Measurements from ENCODE around the gene RNF166.

RNF166 gene

GRCh38 chr16:88718178-88718577, 12.0 kb upstream of the RNF166 start:
- ChIA-PET POLR2A (interaction anchor here (1.1 kb wide), 1 partner anchor 8 kb away, joined by 4 read pairs; no protein-coding TSS in a partner anchor), CTCF (interaction anchor here (3.3 kb wide), 1 partner anchor 19 kb away, joined by 15 read pairs; no protein-coding TSS in a partner anchor)
- no peak for DNase-seq (ENCODE audit: low read depth, low spot score)
- H3K4me3 ChIP-seq (ENCODE audit: low read depth, low read length), result no peak overlapping the region
- TF ChIP-seq CTCF (IDR thresholded peaks at IDR 0.05; ENCODE audit: insufficient read depth, low read length, missing control alignments), result no peak

GRCh38 chr16:88716601-88717001, 10.4 kb upstream of the RNF166 start:
- no peak overlapping the region for H3K4me3 ChIP-seq (ENCODE audit: low read depth, low read length)
- ChIA-PET CTCF (interaction anchor here (1.6 to 3.3 kb wide), 2 partner anchors 21 to 27 kb away, joined by 4 to 15 read pairs; no protein-coding TSS in a partner anchor), POLR2A (no interaction called here)
- no peak for TF ChIP-seq CTCF (IDR thresholded peaks at IDR 0.05; ENCODE audit: insufficient read depth, low read length, missing control alignments)
- DNase-seq (ENCODE audit: low read depth, low spot score), result no peak

DNA sequence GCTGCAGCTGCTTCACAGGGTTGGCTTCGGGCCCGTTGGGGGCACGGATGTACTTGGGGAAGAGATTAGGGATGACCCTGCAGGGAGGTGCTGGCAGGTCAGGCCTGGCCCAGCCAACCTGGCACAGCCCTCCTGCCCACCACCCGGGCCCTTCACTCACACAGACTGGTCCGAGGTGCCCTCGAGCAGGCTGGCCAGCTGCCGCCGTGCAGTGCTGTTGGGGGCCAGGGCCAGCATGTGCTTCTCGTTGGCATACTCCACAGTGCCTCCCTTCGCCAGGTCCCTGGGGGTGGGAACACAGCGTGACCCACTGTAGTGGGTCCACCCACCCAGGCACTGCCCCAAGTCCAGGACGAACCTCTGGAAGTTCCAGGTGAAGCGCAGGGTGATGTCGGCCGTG, 10.0 kb upstream of the RNF166 start:
- TF ChIP-seq CTCF (IDR thresholded peaks at IDR 0.05; ENCODE audit: insufficient read depth, low read length, missing control alignments), result no peak
- no peak overlapping the region for H3K4me3 ChIP-seq (ENCODE audit: low read depth, low read length)
- ChIA-PET POLR2A (interaction anchor here (1.3 kb wide), 1 partner anchor 69 kb away, joined by 7 read pairs; the partner anchor contains the start of gene PIEZO1), CTCF (interaction anchor here (1.6 to 3.3 kb wide), 2 partner anchors 21 to 27 kb away, joined by 4 to 15 read pairs; no protein-coding TSS in a partner anchor)
- no peak for DNase-seq (ENCODE audit: low read depth, low spot score)

DNA sequence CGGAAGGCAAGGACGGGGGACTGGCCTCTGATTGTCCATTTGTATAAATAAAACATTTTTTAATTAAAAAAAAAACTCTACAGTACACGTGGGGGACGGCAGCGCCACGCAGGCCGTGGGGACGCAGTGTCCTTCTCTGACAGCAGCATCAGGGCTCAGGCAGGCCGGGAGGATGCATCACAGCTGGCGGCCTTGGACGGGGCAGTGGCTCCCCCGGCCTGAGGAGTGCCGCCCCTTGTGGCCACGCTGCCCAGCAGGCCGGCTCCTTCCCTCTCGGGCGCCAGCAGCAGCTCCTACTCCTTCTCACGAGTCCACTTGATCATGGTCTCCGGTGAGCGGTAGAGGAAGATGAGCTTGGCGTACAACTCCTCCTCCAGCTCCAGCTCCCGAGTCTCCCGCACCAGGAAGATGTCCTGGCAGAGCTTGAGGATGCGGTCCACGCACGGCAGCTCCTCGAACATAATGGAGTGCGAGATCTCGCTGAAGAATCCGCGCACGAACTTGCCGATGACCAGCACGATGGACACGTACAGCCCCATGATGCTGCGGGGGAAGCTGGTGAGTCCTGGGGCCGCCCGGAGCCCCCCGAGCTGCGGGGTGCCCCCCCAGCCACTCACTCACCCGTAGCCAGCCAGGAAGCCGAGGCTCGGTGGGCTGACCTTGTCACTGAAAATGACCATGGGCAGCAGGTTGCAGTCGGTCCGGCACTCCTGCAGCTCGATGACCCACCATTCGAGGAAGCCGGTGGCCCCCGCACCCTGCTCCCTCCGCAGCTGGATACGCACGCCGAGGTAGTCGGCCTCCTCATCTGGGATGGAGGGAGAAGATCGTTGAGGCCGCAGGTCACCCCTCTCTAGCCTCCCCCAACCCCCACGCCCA, 9.3 kb upstream of the RNF166 start:
- H3K4me3 ChIP-seq (ENCODE audit: low read depth, low read length), result no peak overlapping the region
- ChIA-PET CTCF (interaction anchor here (0.6 to 3.3 kb wide), 3 partner anchors 22 to 28 kb away, joined by 4 to 15 read pairs (median 4); no protein-coding TSS in a partner anchor), POLR2A (interaction anchor here (1.3 kb wide), 1 partner anchor 69 kb away, joined by 7 read pairs; the partner anchor contains the start of gene PIEZO1)
- DNase-seq (ENCODE audit: low read depth, low spot score), result no peak
- no peak for TF ChIP-seq CTCF (IDR thresholded peaks at IDR 0.05; ENCODE audit: insufficient read depth, low read length, missing control alignments)

DNA sequence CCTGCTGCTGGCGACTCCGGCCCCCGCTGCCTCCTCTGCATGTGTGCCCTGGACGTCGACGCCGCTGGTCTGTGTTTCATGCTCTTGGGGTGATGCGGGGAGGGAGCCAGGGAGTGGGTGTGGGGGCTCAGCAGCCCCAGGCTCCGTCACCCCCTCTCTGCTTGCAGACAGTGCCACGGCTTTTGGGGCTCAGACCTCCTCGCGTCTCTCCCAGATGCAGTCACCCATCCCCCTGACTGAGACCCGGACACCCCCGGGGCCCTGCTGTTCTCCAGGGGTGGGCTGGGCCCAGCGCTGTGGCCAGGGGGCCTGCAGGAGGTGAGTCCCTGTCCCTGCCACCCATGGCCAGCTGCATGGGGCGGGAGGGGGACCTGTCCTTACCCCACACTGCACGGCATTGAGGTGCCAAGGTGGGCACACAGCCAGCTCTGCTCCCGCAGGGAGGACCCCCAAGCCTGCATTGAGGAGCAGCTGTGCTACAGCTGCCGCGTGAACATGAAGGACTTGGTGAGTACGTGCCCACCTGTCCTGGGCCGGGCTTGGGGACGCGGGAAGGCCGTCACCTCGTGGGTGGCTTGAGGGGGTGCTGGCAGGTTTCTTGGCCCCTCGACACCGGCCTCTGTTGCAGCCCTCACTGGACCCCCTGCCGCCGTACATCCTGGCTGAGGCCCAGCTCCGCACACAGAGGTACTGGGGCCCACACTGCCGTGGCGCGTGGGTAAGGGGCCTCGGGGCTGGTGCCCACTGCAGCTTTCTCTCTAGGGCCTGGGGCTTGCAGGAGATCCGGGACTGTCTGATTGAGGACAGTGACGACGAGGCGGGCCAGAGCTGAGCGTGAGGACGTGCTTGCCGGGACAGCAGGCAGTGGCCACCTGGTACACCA, 8.5 kb upstream of the RNF166 start:
- ChIA-PET CTCF (interaction anchor here (0.6 kb wide), 1 partner anchor 23 kb away, joined by 4 read pairs; no protein-coding TSS in a partner anchor), POLR2A (interaction anchor here (1.3 kb wide), 1 partner anchor 70 kb away, joined by 7 read pairs; the partner anchor contains the start of gene PIEZO1)
- no peak for TF ChIP-seq CTCF (IDR thresholded peaks at IDR 0.05; ENCODE audit: insufficient read depth, low read length, missing control alignments)
- DNase-seq (ENCODE audit: low read depth, low spot score), result no peak
- no peak overlapping the region for H3K4me3 ChIP-seq (ENCODE audit: low read depth, low read length)

Measured in AG04449 (cell line).